HUES6 (cell line): ENCODE results near the gene CBLL1.

ENCODE experiments used
- H3K27ac ChIP-seq: 2 replicates; pipeline ENCODE4 v1.7.0; 2013; ENCODE audit warnings: low read depth, mild to moderate bottlenecking, low read length, inconsistent platforms
- H3K27me3 ChIP-seq: 2 replicates; pipeline ENCODE4 v1.6.1; 2013; ENCODE audit warnings: low read length; ENCODE audit not compliant: control insufficient read depth, insufficient read depth
- H3K36me3 ChIP-seq: 2 replicates; pipeline ENCODE4 v1.6.1; 2013; ENCODE audit warnings: low read length; ENCODE audit not compliant: control insufficient read depth, insufficient read depth
- H3K4me1 ChIP-seq: 2 replicates; pipeline ENCODE4 v1.6.1; 2013; ENCODE audit warnings: low read length; ENCODE audit not compliant: control insufficient read depth, insufficient read depth
- H3K4me3 ChIP-seq: 2 replicates; pipeline ENCODE4 v1.5.1; 2013; ENCODE audit warnings: low read depth, low read length
- H3K9ac ChIP-seq: one replicate; pipeline ENCODE4 v1.6.1; 2013; ENCODE audit warnings: mild to moderate bottlenecking, low read length
- H3K9me3 ChIP-seq: 2 replicates; pipeline ENCODE4 v1.6.1; 2013; ENCODE audit warnings: low read depth, low read length; ENCODE audit not compliant: control insufficient read depth, insufficient read depth

The CBLL1 gene, protein sequence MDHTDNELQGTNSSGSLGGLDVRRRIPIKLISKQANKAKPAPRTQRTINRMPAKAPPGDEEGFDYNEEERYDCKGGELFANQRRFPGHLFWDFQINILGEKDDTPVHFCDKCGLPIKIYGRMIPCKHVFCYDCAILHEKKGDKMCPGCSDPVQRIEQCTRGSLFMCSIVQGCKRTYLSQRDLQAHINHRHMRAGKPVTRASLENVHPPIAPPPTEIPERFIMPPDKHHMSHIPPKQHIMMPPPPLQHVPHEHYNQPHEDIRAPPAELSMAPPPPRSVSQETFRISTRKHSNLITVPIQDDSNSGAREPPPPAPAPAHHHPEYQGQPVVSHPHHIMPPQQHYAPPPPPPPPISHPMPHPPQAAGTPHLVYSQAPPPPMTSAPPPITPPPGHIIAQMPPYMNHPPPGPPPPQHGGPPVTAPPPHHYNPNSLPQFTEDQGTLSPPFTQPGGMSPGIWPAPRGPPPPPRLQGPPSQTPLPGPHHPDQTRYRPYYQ

GRCh38 chr7:107743567-107744344 is at the start of gene CBLL1:
Gene CBLL1 (plus strand): TSS chr7:107744142. CDS start chr7:107744164, 22 bp downstream.
- peaks cover 10% of the 10 kb centered on the region; the same call in 1 of the 2 replicates for H3K27me3 ChIP-seq
- peak within 1 kb of the TSS; percentile 92 for H3K9ac ChIP-seq
- peak within 1 kb of the TSS; percentile 93 for H3K4me3 ChIP-seq
- no peaks in the 10 kb centered on the region for H3K9me3 ChIP-seq
- H3K27ac ChIP-seq: peak within 1 kb of the TSS; percentile 88
- H3K36me3 ChIP-seq: peaks cover 8% of the 10 kb centered on the region; the same call in 1 of the 2 replicates
- H3K4me1 ChIP-seq: peaks cover 13% of the 10 kb centered on the region; the same call in 1 of the 2 replicates

DNA sequence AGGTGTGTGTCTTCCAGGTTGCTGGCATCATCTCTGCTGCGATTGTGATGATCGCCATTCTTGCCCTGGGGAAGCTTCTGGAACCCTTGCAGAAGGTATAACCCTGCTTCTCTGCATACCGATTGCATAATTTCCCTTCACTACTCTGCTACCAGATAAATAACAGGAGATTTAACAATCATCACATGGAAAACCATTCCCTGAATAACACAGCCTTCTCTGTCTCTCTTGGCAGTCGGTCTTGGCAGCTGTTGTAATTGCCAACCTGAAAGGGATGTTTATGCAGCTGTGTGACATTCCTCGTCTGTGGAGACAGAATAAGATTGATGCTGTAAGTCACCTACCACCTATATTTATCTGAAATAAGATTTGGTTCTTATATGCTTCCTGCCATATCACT is 49.6 kb upstream of the CBLL1 start:
- H3K9ac ChIP-seq: no peak overlapping the region
- no peaks in the 10 kb centered on the region for H3K36me3 ChIP-seq
- no peaks in the 10 kb centered on the region for H3K27me3 ChIP-seq
- no peak overlapping the region for H3K27ac ChIP-seq
- peaks cover 8% of the 10 kb centered on the region; the same call in 1 of the 2 replicates for H3K4me1 ChIP-seq
- H3K9me3 ChIP-seq: no peaks in the 10 kb centered on the region
- no peak overlapping the region for H3K4me3 ChIP-seq

DNA sequence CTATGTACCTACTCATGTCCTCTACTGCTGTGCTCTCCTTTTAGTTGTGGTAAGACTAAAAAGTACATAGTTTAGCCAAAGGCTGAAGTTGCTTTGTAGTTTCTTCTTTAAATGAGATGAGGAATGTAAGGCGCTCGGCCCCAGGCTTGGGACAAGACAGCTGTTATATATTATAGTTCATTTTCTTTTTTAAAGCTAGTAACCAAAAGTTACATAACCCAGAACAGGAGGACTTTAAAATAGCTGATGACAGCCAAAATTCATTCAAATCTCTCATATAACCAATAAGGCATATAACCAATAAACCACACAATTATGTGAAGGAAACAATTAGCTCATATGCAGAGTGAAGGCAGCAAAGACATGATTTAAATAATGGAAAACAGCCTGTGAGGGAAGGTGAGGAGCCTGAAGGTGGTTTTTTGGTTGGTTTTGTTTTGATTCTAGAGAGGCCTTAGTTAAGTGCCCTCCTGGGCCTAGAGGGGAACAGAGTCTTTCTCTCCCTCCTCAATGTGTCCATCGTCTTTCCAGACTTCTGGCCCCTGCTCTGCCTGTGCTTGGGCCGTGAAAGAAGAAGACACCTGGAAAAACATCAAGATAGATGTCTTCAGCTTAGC is 47.5 kb upstream of the CBLL1 start:
- H3K27me3 ChIP-seq: no peaks in the 10 kb centered on the region
- peaks cover 4% of the 10 kb centered on the region; the same call in 1 of the 2 replicates for H3K4me1 ChIP-seq
- no peak overlapping the region for H3K27ac ChIP-seq
- H3K9me3 ChIP-seq: no peaks in the 10 kb centered on the region
- no peak overlapping the region for H3K4me3 ChIP-seq
- H3K9ac ChIP-seq: no peak overlapping the region
- no peaks in the 10 kb centered on the region for H3K36me3 ChIP-seq

- Histone ChIP-seq H3K4me3 (no peak overlapping the region), H3K9ac (no peak overlapping the region), H3K27ac (no peak overlapping the region), H3K4me1 (peaks cover 4% of the 10 kb centered on the region; the same call in 1 of the 2 replicates), H3K36me3 (no peaks in the 10 kb centered on the region), H3K9me3 (no peaks in the 10 kb centered on the region), H3K27me3 (no peaks in the 10 kb centered on the region)
These were observed 46.5 kb upstream of the CBLL1 start for GRCh38 chr7:107697321-107698049.

- Histone ChIP-seq H3K4me1 (no peaks in the 10 kb centered on the region), H3K9me3 (no peaks in the 10 kb centered on the region), H3K4me3 (no peak overlapping the region), H3K36me3 (no peaks in the 10 kb centered on the region), H3K27ac (no peak overlapping the region), H3K27me3 (no peaks in the 10 kb centered on the region), H3K9ac (no peak overlapping the region)
These were observed 43.4 kb upstream of the CBLL1 start for GRCh38 chr7:107700570-107700969.

DNA sequence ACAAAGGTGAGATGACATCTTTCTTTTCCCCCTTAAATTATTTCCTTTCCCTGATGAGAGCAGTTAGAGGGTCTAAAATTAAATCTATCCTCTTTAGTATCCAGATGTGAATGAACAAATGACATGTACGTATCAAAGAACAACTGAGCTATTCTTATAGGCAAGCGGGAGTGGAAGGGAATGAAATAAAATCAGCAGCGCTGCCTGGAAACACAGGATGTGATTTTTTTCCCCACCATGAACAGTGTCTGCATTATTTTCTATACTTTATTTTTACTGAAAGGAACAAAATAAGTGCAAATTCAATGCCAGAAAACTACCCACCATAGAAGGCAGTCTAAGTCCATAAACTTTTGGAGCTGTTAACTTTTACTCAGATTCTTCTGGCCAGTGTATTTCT is 42.8 kb upstream of the CBLL1 start:
- Histone ChIP-seq H3K4me3 (no peak overlapping the region), H3K9ac (no peak overlapping the region), H3K9me3 (no peaks in the 10 kb centered on the region), H3K27ac (no peak overlapping the region), H3K4me1 (no peaks in the 10 kb centered on the region), H3K27me3 (no peaks in the 10 kb centered on the region), H3K36me3 (no peaks in the 10 kb centered on the region)

DNA sequence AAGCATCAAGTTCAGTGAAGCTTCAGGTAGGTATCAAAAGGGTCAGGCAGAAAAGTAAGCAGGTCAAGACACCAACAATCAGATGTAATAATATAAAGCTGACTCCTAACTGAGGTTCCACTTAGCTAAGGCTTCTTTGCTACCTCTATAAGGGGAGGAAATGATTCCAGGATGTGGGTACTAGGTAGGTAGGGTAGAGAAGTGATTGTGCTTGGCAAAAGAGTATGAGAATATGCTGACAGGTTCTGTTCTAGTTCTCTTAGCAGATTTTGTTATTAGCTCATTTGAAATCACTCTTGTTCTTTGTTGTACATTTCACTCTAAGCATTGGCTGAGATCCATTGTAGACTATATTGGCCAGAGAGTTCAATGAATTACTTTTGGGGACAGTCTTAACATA is 40.7 kb upstream of the CBLL1 start:
- no peaks in the 10 kb centered on the region for H3K4me1 ChIP-seq
- no peaks in the 10 kb centered on the region for H3K27me3 ChIP-seq
- no peaks in the 10 kb centered on the region for H3K9me3 ChIP-seq
- H3K9ac ChIP-seq: no peak overlapping the region
- no peak overlapping the region for H3K27ac ChIP-seq
- H3K36me3 ChIP-seq: no peaks in the 10 kb centered on the region
- no peak overlapping the region for H3K4me3 ChIP-seq

GRCh38 chr7:107703872-107704271 is 40.1 kb upstream of the CBLL1 start:
- no peak overlapping the region for H3K9ac ChIP-seq
- H3K4me1 ChIP-seq: no peaks in the 10 kb centered on the region
- H3K4me3 ChIP-seq: no peak overlapping the region
- H3K36me3 ChIP-seq: no peaks in the 10 kb centered on the region
- H3K27ac ChIP-seq: no peak overlapping the region
- no peaks in the 10 kb centered on the region for H3K27me3 ChIP-seq
- H3K9me3 ChIP-seq: no peaks in the 10 kb centered on the region

DNA sequence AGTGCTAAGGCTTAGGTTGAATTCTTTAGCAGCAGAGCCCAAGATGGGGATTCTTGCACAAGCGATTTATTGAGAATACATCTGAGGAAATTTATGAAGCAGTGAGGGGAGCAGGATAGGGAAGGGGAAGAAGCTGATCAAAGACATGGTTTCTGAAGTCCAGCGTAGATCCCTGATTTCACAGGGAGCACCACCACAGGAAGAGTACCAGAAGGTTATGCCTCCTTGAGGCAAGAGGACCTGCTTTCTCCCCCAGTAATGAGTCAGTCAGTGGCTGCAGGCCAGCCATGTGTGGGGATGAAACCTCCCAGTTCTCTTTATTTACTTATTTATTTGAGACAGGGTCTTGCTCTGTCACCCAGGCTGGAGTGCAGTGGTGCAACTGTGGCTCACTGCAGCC is 35.0 kb upstream of the CBLL1 start:
- Histone ChIP-seq H3K9me3 (no peaks in the 10 kb centered on the region), H3K27ac (no peak overlapping the region), H3K27me3 (no peaks in the 10 kb centered on the region), H3K36me3 (no peaks in the 10 kb centered on the region), H3K9ac (no peak overlapping the region), H3K4me1 (no peaks in the 10 kb centered on the region), H3K4me3 (no peak overlapping the region)

DNA sequence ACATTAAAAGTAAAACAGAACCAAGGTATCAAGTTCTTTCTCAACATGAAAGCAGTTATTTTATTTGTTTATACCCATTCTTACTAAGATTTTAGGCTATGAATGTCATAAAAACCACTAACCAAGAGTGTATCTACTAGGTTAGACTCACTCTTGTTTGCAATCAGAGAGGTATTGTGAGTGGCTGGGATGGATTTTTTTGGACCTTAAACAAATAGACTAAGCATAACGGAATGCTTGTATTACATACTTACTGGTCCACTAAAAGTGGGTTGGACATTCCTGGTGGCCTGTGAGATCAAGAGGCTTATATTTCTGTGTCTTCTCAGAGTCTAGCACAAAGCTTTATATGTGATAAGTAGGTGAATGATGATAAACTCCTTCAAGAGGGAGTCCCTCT is 32.6 kb upstream of the CBLL1 start:
- no peaks in the 10 kb centered on the region for H3K27me3 ChIP-seq
- no peak overlapping the region for H3K9ac ChIP-seq
- no peaks in the 10 kb centered on the region for H3K36me3 ChIP-seq
- H3K4me3 ChIP-seq: no peak overlapping the region
- H3K9me3 ChIP-seq: no peaks in the 10 kb centered on the region
- no peak overlapping the region for H3K27ac ChIP-seq
- no peaks in the 10 kb centered on the region for H3K4me1 ChIP-seq
